Smooth muscle cell of the pulmonary artery (primary cell): ENCODE results near the gene SOS1. TPM values are rescaled to one million over a fixed set of nuclear protein-coding genes. Genes with fewer than 3 reads are reported as not detected.

Experiments
- total RNA-seq: library from RNA; depleted of rRNA; stranded (reverse); fragments of >200 nt; gene quantifications from 2 replicates; pipeline ENCODE4 v1.2.3, GENCODE V29; 2014

Gene SOS1
- 29.0 and 33.7 TPM in 2 replicates for total RNA-seq

DNA sequence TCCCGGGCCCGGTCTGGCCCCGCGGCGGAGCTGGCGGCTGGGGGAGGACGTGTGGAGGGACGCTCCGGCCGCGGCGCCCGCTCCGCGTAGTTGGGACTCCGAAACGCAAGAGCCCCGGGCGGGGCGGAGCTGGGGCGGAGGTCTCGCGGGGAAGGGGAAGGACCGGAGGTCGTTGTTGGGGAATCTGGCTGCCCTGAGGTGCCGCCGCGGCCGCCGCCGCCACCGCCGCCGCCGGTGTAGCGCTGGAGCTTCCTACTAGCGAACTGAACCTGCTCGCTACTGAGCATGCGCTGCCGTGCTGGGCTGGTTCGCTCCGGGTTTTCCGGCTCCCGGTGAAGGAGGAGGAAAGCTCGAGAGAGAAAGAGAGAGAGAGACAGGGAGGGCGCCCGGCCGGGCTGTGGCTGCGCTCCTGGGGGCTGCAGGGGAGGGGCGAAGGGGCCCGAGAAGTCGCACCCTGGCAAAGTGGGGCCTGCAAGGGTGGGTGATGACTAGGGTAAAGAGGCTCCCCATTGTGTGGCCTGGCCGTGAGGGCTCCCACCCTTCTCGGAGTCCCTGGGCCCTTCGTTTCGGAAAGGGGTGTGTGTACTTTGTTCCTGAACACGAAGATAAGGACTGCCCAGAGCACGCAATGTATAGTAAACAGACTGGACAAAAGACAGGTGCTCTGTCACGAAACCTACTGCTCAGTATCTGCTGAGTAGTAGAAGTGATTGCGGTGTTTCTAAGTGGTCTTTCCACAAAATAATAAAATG is at the start of gene SOS1:
TSS of gene SOS1 (minus strand) at position 281 of the 752 bp plus-strand sequence. CDS start 629 bp downstream, outside the sequence.

Other genes starting within 250 kb of the SOS1 start
- 20.4 and 20.7 TPM in 2 replicates for gene DHX57, start 245.1 kb downstream of the SOS1 start, total RNA-seq
- gene MORN2, start 245.1 kb downstream of the SOS1 start, total RNA-seq = 8.0 and 13.4 TPM in 2 replicates
- 0.43 and 0.46 TPM in 2 replicates for gene ARHGEF33, start 231.2 kb downstream of the SOS1 start, total RNA-seq
- 0.66 and 0.91 TPM in 2 replicates for gene CDKL4, start 122.9 kb upstream of the SOS1 start, total RNA-seq